GM12875 (cell line): ENCODE data around the gene SPATA13.
"Not testable (repeated sequence)": the region's sequence is repeated elsewhere in the genome, so short reads cannot be mapped to it uniquely, and the experiment has no call there.

Source experiments
- H3K4me3 ChIP-seq: one replicate; pipeline ENCODE4 v1.5.1; 2011; ENCODE audit warnings: low read depth, low read length, control low read depth
- CTCF ChIP-seq: IDR thresholded peaks from 2 replicates; pipeline ENCODE4 v1.5.1; 2011; ENCODE audit warnings: low read depth, mild to moderate bottlenecking, control low read depth, inconsistent platforms, low read length, moderate library complexity, borderline replicate concordance; ENCODE audit not compliant: insufficient read depth

SPATA13 gene

DNA sequence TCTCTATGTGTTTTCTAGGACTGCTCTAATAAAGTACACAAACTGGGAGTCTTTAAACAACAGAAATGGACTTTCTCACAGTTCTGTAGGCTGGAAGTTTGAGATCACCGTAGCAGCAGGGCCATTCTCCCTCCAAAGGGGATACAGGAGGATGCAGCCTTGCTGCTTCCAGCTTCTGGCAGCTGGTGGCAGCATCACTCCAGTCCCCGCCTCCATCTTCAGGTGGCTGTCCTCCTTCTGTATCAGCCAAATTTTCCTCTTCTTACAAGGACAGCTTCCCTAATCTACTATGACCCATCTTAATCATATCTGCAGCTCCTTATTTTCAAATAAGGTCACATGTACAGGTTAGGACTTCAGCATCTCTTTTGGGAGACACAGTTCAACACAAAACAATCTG lies 161.9 kb downstream of the SPATA13 start:
- TF ChIP-seq CTCF: 0 out of 2 replicates have a peak, but pooled peaks have one; percentile 15
- H3K4me3 ChIP-seq: not testable (repeated sequence)

DNA sequence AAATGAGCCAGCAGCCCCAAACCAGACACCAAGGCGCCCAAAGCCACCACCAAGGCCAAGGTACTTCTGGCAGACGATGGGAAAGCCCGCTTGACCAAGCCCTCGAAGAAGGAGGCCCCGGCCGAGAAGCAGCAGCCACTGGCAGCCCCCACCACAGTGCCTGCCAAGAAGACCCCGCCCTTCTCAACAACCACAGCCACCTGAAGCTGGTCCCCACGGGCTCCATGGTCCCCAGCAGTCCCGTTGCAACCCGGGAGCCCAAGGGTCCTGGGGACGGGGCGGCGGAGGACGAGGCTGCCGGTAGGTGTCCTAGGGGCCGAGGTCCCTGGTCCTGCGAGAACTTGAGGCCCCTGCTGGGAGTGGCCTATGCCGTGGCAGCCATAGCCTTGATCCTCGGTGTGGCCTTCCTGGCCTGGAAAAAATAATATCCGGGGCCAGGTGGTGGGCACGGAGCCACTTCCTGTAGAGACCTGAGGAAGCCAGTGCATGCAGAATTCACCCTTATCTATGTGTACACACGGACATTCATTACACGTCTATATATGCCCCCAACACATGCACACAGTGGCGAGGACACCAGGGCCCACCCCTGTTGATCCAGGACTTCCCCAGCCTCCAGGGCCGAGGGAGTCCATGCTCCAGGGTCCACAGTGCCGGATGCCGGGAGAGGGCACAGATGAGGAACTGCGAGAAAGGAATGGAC lies 162.7 kb downstream of the SPATA13 start:
- TF ChIP-seq CTCF: no peak
- H3K4me3 ChIP-seq: no peak overlapping the region

GRCh38 chr13:24323739-24324075 lies 163.2 kb downstream of the SPATA13 start:
- H3K4me3 ChIP-seq: no peak overlapping the region
- TF ChIP-seq CTCF: no peak

GRCh38 chr13:24327598-24327997 lies 167.1 kb downstream of the SPATA13 start:
- not testable (repeated sequence) for H3K4me3 ChIP-seq

DNA sequence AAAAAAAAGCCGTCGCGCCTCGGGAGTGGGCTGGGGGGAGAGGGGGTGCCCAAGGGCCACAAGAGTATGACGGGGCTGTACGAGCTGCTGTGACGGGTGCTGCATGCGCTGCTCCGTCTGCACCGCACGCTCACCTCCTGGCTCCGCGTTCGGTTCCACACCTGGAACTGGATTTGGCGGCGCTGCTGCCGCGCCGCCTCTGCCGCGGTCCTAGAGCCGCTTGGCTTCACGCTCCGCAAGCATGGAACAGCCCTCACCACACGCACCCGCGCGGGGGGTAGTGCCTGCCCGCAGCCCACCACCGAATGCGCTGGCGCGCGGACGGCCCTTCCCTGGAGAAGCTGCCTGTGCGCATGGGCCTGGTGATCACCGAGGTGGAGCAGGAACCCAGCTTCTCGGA lies 167.6 kb downstream of the SPATA13 start:
- no peak overlapping the region for H3K4me3 ChIP-seq
- no peak for TF ChIP-seq CTCF

GRCh38 chr13:24338721-24339120 lies 178.2 kb downstream of the SPATA13 start:
- H3K4me3 ChIP-seq: no peak overlapping the region
- TF ChIP-seq CTCF: no peak

- H3K4me3 ChIP-seq: no peak overlapping the region
- TF ChIP-seq CTCF: no peak
These were observed 179.6 kb downstream of the SPATA13 start for GRCh38 chr13:24339937-24340607.

DNA sequence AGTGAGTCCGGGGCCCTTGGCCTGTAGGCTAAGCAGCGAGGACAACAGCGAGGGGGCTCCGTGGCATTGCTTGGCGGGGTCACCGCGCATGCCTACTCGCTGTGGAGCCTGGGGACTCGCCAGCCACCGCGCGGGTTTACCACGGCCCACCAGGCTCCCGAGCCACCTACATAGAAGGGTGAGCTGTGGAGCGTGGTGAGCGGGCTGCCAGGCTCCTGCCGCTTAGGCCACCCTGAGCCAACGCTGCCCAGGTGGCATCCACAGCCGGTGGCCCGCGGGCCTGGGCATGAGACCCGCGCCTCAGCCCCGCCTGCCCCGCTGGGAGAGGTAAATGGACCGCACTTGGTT lies 180.1 kb downstream of the SPATA13 start:
- no peak overlapping the region for H3K4me3 ChIP-seq
- TF ChIP-seq CTCF: no peak
